Stromal cell of bone marrow (primary cell): ENCODE data around the gene MFSD6.
"Not testable (repeated sequence)": the region's sequence is repeated elsewhere in the genome, so short reads cannot be mapped to it uniquely, and the experiment has no call there.

Experiments
- DNase-seq: peaks from one replicate; pipeline ENCODE4 v3.0.0-alpha.2; 2012; ENCODE audit warnings: low read depth

Gene MFSD6

DNA sequence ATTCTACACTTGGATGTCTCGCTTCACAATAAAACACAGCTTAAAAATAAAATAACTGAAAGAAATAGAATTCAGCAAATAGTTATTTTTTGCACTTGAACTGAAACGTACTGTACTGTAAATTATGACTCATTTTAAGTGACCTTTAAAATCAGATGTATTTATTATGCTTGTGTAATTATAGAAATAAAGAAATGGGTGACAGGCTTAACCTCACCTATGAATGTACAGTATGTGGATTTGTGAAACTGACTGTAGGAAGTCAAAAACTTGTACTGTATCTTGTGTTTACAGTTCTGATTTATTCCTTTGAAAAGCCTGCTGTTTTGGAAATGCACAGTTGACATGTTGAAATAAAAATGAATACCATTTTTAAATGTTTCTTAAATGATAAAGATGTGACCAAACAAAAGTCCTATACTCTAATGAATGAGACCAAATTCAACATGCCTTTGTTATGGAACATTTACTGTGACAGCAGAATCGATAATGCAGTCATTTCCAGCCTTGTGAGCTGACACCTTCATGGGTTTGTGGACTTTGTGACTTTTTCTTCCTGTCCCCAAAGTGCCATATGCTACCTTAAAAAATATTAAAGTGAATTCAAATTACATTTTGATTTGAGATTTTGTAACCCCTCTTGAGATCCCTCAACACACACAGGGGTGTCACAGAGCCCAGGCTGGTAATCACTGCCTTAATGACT, 93.7 kb downstream of the MFSD6 start:
- no peak for DNase-seq

DNA sequence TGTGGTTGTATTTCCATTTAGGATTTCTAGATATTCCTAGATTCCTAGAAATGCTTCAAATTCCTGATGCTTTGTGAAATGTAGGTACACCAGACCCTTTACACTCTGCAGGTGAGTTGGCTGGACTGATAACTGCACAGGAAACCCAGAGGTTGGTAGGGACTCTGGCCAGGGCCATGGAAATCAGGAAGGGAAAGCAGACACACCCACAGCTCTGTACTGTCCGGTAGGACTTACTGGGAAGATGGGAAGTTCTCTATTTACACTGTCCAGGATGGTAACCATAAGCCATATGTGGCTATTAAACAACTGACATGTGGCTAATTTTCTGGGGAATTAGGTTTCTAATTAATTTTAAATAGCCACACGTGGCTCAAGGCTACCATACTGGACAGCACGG, 94.9 kb downstream of the MFSD6 start:
- DNase-seq: no peak

DNA sequence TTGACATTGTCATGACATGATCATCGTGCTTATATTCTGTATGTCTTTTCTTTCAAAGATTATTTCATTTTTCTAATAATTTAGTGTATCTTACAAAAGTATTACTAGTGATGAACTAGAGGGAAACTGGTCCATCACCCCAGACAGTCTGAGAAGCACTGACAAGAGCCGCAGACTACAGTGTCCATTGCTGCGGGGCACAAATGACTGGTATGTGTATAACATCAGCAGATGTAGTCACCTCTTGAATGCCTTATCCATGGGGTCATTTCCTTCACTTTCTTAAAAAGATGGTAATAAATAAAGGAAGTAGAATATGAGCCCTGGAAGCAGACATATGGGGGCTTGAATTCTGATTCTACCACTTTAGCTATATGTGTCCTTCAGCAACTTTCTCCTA, 96.8 kb downstream of the MFSD6 start:
- DNase-seq: no peak

DNA sequence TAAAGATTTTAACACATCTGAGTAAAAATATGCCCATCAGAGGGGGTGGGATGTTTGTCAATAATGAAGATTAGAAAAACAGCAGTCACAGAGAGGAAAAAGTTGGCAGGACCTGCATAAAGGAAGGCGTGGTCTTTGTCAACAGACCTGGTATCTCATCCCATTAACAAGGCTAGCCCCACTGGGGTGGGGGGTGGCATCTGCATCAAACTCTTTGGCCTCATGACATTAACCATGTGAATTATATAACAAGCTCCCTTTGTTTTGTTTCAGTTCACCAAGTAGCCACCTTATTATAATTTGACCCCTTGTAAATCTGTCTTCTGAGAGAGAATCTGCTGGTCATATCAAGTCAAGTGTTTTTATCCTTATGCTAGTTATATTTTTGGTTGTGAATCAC, 97.5 kb downstream of the MFSD6 start:
- no peak for DNase-seq

DNA sequence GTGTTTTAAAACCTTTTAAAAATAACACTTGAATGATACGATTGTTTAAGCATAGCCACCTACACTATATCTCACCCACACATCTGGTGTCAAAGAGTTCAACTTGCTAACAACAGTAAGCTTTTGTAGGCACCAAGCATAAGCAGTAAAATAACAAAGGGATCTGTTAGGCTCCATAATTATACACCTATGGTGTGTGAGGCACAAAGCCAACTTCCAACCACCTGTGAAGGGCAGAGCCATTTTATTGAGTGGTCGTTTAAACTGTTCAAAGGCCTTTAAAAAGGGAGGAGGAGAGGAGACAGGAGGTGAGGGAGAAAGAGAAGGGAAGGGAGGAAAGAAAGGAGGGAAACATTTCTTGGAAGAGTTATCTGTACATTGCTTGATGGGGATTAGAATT, 98.5 kb downstream of the MFSD6 start:
- DNase-seq: no peak

DNA sequence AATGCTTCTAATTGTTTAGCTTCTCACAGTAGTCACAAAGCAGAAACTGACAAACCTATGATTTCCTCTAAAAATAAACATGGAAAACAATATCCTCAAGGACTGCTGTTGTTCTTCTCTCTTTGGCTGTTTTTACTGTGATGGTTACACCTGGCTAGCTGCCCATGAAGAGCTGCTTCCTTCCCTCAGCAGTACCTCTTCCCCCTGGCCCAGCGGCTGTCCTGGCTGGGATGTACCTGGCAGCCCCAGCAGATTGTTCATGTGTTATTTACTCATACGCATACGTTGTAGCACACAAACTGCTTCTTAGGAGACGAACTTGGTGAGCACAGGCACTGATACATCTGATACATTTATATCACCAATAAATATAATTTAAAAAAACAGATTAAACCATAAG, 99.0 kb downstream of the MFSD6 start:
- DNase-seq: no peak

DNA sequence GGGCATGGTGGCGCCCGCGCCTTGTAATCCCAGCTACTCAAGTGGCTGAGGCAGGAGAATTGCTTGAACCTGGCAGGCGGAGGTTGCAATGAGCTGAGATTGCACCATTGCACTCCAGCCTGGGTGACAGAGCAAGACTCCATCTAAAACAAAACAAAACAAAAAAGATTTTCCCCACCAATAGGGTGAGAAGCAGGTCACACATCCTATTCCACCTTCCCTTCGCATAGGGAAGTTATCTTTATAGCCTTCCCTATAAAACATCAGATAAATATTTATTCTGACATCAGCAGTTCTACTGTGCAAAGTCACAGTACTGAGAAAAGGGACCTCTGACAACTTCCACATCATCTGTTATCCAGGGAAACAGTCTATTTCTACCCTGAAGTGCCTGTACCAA, 101.7 kb downstream of the MFSD6 start:
- not testable (repeated sequence) for DNase-seq

DNA sequence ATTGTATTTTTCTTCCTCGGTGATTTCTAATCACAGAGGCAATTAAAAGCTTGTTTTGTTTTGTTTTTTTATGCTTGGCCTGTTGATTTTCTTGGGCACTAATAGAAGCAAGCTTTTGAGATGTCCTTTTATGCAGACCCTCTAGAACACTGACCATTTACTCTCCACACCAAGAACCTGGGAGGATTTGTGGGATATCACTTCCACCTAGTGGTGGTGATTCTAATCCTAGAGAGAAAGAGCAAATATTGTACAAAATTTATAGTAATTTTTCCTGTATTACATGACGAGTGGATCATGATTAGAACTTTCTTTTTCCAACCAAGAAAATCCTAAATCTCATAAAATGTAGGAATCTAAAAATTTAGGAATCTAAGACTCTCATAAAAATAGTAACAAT, 102.9 kb downstream of the MFSD6 start:
- DNase-seq: no peak

DNA sequence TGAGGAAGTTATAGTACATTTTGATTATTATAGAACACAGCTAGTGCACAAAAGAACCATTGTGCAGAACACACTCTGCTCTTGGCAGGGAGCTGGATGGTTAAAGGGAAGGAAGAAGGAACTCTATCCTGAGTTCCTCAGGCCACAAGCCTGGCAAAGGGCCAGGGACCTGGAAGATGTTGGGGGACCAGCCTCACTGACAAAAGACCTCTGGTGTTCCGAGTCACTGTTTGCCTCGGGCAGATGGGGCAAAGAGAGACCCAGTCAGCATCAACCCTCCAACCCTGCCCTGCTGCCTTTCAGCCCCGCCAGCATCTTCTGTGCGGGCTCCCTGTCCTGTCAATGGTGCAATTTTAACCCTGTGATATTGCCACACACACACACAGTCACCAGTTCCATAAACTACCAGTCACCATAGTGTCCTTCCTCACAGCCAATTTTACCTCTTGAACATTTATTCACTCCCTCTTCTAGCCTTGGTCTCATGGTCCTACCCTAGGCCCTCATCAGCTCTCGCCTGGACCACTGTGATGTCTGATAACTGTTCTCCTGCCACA, 104.5 kb downstream of the MFSD6 start:
- DNase-seq: no peak

DNA sequence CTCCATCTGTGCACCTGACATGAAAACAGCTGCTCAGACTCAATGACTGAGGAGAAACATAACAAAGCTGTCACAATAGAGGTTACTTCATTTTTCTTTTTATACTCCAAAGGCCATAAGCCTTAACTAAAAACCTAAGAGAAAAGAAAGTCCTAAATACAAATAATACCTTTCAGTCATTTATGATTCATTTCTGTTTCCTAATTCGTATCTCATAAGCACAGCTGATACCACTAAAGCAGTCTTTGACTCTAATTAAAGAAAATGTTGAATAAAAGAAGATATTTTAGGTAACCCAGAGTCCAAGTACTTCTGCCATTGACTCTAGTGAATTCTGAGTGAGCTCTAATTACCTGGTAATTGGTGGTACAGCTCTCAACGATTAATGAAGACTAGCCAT, 105.7 kb downstream of the MFSD6 start:
- DNase-seq: no peak

DNA sequence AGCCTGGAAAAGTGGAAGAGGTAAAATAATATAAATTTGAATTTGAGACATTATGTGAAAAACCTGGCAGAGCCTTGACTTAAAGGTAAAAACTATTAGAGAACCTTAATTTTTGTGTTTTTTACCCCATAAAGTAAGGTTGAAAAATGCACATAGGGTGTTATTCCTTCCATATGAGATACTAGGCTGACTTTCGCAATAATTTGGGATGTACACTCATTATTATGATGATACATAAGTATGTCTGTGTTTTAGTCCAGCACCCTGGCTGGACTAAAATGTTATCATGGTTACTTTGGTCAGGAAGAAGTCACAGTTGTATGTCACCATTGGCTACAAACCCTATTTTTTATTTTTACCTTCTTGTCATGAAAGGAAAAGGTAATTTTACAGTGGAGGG, 106.5 kb downstream of the MFSD6 start:
- DNase-seq: no peak

DNA sequence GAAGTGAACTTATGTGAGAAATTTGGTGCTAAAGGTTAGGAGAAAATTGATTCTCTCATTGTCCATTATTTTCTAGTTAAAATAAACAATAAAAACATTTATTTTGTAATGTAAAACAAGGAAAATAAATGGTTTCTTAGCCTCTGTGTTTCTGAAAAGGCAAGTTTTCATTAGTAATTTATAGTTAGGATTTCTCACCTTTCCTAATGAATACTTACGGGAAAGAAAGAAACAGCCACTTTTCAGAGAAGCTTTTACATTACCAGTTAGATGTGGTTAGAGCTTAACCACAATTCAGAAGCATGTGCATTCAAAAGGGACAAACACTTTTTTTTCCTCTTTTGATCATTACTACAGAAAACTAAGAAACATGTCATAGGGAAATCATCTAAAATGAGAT, 107.5 kb downstream of the MFSD6 start:
- no peak for DNase-seq

DNA sequence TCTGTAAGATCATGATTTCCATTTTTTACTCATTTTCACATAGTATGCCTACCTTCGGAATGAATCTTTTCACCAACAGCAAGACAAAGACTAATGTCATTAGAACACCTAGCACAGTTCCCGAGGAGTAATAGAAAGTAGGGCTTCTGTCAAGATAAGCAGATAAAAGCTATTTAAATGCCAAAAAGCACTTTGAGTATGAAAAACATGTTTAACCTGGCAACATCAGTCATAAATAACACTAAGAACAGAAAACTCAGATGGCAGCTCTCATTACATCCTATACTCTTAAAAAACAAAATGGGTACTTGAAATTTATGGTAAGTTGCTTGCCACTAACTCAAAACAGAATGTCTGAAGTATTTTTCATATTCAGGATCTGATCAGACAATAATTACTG, 109.3 kb downstream of the MFSD6 start:
- no peak for DNase-seq

DNA sequence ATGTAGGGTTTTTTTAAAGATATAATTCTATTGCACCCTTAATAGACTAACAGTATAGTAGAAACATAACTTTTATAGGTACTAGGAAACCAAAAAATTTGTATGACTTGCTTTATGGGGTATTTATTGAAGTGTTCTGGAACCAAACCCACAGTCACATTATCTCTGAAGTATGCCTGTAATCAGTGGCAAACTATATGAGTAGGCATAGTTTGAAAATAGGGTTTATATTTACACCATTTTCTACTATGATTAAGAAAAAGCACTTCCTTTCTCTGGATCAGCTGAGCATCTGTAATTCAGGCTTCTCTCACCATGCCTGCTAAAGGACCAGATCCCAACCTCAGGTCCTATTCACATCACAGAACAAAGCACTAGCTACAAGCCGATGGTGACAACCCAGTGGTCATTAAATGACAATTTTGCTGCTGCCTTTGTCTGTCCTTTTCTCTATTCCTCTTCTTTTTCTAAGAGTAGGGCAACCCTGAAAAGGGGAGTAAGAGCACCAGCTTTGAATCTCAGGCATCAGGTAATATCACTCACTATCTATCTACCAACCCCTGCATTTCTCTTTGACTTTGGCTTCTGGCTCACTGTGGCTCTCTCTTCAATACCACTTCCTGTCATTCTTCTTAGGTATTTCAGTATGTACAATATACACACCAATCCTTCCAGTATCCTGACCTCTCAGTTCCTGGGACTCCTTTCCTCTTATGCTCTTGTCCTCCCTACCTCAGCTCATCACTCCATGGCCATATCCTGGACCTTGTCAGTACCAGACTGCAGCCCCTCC, 112.0 kb downstream of the MFSD6 start:
- DNase-seq: no peak

DNA sequence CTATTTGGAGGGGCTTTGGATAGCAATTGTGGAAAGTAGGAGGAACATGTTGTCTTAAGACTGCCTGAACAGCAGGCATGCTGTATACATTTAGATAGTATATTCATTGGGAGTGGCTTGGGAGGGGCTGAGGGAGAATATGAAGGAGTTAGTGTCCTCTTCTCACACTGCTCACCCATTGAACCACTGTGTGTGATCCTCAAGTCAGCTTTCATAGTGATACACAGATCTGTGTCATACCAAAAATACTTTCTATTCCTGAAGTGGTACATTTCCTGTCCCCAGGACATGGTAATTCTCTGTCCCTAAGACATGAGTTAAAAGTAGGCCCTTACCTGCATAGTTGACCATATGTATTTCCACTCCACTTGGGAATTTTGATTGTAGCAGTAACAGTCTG, 116.8 kb downstream of the MFSD6 start:
- DNase-seq: no peak

DNA sequence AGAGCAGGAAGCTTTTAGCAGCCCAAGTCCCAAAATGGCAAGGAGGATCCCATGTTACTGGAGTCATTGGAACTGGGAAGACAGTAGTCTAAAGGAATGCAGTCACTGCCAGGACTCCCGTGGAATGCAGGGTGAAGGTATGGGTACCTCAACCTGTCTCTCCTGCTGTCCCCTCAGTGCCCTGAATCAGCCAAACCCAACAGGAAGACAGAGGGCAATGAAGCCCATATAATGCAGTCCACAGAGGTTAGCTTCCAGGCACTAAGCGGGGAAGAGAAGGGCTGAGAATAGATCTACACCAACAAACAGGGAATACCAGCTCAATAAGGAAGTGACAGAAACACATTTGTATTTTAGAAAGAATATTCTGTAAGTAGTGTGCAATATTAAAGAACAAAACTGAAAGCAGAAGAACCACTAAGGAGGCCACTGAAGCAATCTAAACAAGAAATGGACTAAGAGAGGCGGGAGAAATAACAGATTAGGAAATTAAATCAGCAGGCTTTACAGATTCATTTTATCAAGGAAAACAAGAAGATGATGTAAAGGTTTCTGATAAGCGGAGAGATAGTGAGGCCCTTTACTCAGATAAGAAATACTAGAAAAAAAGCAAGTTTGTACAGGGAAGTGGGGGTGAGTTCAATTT, 118.1 kb downstream of the MFSD6 start:
- DNase-seq: no peak

DNA sequence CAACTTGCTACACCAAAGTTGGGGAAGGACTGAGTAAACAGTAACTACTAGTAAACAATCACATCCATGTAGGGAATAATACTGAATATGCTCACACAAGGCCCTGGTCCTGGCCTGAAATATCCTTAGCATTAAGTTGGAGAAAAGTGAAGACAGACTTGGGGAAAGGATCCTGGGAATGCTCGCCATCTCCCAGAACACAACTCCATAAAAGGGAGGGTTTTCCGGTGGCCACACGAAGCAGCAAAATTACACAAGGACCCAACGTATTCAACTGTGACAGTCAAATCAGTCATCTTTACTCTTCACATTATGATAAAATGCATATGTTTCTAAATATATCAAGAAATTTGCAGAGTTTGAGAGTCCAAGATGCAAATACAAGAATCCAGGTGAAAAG, 119.1 kb downstream of the MFSD6 start:
- no peak for DNase-seq

DNA sequence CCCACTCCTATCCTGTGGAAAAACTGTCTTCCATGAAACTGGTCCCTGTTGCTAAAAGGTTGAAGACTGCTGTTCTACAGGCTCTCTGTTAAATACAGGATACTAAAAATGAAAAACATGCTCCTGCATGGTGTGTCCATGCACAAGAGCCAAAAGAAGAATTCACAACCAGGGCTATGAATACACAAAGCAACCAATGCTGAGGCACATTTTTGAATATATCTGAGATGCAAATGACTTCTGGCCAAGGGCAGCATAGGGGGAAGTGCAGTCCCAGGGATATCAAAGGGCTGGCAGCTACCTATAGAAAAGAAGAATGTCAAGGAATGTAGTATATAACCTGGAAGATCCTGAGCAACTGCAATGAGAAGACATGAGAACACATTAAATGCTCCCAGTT, 119.8 kb downstream of the MFSD6 start:
- no peak for DNase-seq

DNA sequence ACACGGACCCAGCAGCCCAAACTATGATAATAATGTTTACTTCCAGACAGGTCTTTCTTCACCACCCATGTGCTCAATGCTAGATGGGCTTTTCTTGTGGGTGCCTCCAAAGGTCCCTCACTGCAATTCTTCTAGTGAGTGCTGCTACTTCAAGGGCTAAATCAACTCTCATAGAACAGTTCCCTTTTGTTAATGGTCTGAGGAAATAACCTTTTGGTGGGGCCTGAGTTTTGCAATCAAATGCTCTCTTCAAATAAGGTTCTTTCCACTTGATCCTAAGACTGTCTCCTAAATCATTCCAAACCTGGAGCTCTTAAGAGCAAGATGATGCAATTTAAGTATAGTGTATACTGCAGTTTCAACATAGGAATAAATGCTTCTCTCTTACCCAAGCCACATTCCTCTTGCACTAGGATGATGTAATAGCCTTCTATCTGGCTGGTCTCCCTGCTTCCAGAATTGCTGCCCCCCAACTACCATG, 120.4 kb downstream of the MFSD6 start:
- no peak for DNase-seq

DNA sequence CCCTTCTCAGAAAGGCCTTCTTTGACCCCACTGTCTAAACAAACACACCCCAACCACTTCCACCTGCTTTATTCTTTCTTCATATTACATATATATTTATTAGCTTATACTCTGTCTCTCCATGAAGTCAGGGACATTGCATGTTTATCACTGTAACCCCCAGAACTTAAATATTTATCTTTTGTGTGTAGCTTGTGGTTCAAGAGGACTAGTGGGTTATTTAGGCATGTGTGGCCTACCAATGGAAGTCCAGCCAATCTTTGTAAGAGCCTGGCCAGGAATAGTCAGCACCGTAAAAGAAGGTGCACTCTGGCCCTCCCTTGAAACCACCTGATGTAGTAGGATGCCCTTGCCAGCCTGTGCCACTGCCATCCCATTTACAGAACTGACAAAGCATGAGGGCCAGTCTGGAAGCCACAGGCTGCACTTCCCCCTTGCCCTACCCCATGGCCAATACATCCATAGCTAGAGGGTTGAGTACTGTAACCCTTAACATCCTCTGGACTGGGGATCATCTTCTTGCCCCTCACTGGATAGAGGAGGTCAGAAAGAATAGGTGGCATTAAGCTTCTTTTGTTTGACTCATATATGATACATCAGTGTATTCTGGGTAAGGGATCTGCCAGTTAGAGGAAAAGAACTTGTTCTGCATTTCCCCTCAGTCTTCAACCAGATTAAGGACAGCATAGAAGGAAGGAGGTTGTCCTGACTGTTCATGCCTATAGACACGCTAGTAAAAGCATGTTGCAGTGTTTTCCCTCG, 121.5 kb downstream of the MFSD6 start:
- DNase-seq: no peak

DNA sequence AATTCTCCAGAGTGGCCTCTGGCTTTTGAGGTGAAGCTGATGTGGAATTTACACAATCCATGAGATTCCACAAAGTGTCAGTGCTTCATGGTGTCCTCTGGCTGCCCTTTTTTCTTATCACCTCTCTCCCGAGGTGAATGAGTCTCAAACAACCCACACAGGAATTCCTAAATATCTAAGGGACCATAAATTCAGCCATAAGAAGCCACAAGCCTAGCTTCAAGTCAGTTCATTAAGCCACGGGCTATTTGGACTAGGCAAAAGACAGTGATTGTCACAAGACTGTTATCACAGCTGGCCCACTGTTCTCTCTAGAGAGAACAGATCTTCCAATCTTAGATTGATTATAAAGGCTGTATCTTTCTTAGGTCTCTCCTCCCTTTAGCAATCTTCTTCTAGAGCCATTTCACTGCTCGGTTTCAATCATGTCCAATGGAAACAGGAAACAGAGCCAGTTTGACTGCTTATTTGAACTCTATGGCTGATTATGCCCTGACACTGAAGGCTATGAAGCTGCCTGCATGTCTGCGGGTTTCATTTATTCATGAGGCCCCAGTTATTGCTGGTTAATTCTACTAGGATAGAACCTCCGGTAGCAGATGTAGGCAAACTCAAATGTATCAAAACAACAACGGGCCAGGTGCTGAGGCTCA, 122.2 kb downstream of the MFSD6 start:
- no peak for DNase-seq

DNA sequence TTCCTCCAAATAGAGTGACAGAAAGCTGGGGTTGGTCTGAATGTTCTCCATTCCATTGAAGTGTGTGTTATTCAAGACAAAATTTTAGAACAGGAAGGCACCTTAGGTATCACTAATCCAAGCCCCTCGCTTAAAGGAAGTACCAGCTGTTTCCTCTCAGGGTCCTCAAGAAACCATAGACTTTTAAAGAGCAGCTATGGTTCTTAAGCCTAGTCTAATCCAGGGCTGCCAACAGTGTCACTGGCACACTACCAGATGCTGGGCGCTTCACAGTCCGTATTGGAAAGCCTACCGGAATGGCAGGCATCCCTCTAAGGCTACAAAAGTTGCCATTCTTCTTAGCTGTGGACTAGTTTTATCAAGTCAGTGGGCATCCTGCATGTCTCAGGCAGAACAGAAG, 124.4 kb downstream of the MFSD6 start:
- no peak for DNase-seq
